EL (cell line): ENCODE measurements around the gene ZC2HC1C.

ENCODE experiments used
- DNase-seq: peaks from one replicate; pipeline ENCODE4 v3.0.0-alpha.2; 2016

ZC2HC1C gene, protein sequence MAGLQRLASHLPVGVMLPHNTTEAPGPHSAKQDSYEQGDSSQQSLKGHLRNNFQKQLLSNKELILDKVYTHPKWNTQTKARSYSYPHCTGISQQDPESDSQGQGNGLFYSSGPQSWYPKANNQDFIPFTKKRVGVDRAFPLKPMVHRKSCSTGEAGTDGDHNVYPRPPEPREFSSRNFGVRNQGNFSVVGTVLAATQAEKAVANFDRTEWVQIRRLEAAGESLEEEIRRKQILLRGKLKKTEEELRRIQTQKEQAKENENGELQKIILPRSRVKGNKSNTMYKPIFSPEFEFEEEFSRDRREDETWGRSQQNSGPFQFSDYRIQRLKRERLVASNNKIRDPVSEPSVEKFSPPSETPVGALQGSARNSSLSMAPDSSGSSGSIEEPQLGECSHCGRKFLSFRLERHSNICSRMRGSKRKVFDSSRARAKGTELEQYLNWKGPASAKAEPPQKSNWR

DNA sequence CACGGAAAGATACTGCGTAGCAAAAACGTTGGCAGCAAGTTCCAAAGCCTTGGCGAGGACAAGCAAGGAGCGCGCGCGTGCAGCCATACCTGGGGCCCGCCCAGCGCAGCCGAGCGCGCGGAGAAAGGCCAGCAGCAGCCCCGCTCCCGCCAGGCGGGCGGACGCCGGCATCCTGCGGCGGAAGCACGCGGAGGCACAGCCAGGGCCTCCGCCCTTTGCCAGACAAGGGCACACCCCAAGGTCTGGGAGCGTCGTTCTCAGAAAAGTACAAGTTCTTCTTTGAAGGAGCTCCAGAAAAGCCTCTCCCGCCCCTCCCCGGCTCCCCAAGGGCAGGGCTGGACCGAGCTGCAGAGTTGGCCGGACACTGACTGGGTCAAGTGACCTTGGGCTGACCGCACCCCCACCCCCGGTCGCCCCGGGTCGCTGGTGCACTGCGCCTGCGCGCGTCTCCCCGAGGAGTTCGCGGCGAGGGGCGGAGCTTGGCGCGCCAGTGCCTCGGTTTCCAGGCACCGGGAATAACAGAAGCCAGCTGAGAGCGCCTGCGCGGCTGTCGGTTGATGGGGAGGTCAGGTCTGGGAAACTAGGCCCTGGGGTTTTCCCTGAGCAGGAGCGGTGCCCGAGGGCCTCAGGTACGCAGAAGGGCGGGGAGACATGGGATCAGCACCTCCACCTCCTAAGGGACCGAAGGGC is at the start of gene ZC2HC1C:
Gene ZC2HC1C, plus strand, starts transcription at position 521 of the 690 bp plus-strand sequence. CDS start 933 bp downstream, outside the sequence.
- peak; percentile 79 for DNase-seq

DNA sequence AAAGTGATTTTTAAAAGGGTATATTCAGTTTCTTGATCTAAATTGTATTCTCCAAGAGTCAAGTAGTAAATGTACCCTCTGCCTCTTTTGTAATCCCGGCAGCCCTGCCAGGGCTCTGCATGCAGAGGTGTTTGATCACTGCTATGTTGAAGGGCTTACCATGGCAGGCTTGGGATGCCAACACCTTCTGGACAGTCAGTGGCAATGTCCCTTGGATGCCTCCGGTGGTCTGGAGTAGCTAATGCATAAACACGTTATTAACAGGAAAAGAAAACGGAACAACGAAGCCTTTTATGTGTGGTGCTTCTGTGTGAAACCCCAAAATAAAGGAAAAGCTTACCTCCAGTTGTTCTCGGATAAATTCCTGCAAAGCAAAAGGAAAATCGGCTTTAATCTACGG is 46.8 kb upstream of the ZC2HC1C start:
- peak; percentile 26 for DNase-seq

DNA sequence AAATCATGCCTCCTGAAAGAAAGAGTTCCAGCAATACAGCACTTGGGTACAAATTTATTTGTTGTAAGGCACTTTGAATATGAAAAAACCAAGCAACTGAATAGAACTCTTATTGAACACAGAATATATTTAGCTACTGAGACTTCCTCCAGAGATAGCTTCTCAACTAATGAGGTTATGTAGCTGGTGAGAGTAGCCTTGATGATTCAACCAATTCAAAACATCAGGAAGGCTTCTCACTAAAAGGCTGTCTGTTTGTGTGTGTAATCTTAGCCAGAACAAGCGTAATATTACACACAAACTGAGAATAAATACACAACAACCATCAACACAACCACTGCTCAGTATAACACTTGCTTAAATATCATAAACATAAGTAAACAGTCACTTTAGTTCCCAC is 46.3 kb upstream of the ZC2HC1C start:
- DNase-seq = no peak

DNA sequence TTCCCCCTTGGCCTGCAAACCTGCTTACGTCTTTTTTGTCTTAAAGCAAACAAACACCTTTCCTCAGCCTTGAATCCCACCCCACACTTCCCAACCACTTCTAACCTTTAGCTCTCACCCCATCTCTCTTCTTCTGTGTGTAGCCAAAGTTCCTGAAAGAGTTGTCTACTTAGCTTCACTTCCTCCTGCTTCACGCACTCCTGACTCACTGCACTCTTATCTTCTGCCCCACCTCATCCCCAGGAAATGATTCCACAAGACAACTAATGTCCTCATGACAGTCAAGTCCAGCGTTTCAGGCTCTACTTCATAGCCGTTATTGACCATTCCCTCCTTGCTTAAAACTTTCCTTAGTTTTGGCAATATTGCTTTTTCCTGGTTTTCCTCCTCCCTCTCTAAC is 44.4 kb upstream of the ZC2HC1C start:
- peak; percentile 35 for DNase-seq

DNA sequence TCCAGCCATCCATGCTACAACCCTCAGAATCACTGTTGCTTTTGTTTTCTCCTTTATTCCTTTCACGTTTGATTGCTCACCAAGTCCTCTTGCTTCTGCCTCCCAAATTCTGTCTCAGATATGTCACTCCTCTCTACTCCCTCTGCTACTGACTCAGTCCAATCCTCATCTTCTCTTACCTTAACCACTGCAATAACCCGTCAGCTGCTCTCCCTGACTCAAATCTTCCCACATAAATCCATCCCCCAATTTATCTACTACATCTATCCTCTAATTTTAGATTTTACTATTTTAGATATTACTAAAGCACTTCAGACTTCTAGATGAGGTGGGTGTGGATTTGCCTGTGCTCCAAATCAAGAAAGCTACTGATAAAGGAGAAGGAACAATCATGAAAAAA is 43.6 kb upstream of the ZC2HC1C start:
- no peak for DNase-seq

DNA sequence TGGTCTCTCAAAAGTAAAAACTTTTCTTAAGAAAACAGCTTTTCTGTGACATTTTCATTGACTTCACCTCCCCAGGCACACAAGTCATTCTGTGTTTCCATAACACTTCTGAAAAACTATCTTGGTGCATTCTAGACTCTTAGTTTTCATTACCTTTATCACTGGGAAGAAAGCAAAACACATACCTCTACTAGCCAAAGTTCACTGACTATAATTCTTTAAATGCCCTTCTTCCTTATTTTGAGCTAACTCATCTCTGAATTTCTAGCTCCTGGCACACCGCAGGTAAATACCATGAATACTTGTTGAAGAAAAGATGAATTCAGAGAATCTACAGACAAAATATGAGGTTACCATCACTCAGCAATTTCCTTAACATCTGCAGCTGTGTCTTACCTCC is 39.3 kb upstream of the ZC2HC1C start:
- no peak for DNase-seq

DNA sequence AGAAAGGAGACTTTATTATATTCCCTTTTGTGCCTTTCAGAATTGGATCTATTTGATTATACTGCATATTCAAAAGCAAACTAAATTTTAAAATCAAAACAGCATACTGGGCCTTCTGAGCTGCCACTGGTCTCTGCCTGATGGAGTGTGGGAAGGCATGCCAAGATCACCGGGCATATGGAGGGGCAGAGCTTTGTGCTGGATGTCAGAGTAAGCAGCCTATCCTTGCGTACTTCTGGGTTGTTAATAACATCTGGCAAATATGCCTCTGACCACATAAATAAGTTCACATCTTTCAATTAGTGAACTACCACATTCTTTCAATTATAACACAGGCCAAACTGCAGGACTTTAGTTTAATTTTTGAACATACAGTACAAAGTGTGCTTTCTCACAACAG is 36.5 kb upstream of the ZC2HC1C start:
- no peak for DNase-seq

DNA sequence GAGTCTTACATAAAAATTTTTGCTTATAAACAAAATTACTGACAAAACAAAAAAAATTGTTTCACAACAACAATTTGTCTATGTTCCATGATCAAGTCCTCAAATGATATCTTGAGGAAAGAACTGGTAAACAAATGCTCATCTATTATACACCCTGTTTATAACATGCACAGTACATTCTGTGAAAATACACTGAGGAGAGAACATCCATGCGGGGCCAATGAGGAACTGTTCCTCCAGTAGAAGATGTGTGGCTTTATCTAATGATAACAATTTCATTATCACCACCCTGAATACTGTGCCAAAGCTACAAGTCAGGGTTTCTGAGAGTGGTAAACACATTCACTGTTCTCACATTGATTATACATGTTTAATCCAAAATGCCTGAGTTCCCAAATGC is 28.9 kb upstream of the ZC2HC1C start:
- DNase-seq = no peak

DNA sequence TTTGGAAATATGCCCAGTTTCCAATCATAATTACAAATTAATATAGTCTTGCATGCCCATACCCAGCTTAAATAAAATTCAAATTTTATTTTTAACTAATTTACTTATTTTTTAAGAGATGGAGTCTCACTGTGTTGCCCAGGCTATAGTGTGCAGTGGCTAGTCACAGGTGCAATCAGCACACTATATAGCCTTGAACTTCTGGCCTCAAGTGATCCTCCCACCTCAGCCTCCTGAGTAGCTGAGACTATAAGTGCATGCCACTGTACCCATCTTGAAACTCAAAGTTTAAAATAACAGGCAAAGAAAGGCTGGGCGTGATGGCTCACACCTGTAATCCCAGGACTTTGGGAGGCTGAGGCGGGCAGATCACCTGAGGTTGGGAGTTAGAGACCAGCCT is 28.5 kb upstream of the ZC2HC1C start:
- DNase-seq = no peak

DNA sequence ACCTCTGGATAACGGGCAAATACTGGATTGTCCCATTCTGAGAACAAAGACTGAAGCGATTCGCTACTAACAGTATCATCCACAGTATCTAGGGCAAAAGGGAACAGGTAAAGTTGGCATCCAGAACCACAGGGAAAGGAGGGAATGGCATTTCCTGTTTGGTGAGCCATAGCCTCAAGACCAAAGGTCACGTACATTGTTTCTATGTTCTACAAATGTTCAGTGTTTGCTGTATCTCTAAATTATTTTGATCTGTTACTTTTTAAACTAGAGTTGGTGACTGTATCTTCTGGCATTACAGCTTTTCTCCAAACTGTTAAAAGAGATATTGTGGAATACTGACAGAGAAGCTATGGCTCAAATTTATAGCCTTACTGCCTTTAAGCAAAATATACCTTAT is 27.8 kb upstream of the ZC2HC1C start:
- DNase-seq = no peak

DNA sequence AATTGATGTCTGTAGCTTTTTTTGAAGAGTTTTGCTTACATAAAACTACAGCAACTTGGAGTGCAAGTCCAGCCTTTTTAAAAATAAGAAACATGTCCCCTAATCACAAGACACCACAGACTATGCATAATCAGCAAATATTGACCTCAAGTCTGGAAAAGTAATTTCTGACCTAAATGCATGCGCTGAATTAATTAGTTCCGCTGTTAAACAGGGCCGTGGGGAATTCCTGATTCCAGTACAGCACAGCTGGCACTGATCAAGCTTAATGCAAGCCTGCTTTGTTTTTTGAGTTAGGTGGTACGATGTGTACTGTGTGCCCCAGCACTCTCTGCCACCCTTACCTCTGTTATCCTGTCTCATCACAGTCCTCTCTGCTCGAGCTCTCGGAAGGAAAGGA is 27.4 kb upstream of the ZC2HC1C start:
- peak; percentile 34 for DNase-seq

DNA sequence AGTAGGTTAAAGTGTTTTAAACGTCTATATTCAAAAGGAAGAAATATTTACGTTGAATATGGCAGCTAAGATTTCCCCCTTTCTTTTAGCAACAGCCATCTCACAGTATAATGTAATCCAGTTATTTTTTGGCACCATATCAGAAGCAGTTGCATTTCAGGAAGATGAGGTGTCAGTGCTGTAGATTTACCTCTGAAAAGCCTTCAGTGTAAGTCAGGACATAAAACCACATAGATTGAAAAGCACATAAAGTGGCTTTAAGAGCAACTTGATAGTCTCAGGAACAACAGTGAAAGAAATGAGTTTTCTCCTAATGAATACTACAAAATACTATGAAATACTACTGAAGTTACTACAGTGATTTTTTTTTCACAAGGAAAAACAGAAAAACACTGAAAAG is 25.1 kb upstream of the ZC2HC1C start:
- peak; percentile 69 for DNase-seq

DNA sequence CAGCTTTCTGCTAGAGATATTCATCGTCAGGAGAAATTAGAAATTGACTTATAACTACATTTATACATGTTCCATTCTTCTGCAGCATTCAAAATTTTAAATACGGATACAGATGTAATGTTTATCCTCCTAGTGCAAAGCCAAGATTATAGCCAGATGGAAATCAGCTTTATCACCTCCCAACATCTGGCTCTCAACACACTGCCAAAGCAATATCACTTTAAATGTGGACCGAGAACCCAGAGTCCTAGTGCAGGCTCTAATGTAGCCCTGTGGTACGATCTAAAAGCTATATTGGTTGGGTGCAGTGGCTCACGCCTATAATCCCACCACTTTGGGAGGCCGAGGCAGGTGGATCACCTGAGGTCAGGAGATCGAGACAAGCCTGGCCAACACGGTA is 24.7 kb upstream of the ZC2HC1C start:
- DNase-seq = no peak

DNA sequence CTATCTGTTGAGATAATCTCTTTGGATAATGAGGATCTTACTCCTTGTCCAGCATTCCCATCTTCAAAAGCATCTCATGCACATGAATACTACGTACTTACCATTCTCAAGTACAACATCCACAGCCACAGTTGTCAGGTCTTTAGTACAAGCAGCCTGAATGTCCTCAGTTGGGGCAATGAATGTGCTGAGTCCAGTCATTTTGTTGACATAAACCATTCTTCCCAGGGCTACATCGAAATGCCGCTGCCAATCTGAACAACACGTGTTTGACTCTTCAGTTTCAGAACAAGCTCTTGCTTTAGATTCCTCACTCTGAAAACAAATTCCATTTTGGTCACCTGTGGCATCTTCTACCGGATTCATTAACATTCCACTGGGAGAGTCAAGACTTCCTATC is 23.2 kb upstream of the ZC2HC1C start:
- no peak for DNase-seq

DNA sequence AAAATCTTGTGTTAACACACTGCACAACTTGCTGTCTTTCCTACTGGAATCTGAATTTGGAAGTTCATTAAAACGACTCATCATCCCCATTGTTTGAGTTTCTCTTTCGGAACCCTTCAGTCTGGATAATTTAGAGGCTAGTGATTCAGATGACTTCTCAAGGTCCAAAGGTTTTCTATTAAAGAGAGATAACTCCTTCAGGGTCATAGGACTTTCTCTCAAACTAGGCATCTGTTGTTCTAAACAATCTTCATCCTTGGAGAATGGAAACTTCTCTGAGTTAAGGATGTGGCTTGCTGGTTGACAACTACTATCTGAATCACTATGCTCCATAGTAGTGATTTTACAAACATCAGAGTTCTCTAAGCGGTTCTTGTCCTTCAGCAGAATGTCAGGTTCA is 22.5 kb upstream of the ZC2HC1C start:
- DNase-seq = peak; percentile 48

DNA sequence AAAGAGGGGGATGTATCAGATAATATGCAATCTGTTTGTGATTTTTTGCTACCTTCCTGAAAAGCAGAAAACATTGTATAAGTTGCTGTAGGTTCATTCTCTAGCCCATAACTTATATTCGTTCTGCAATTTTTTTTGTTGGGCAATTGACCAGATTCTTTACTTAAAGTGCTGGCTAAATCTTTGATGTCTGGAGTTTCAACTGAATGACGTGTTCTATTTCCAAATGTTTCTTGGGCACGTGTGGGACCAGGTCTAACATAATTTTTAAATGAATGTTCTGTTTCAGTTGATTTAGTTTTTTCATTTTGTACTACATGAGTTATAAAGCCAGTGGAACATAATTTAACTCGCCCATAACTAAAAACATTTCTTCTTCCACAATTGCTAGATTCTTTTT is 21.9 kb upstream of the ZC2HC1C start:
- no peak for DNase-seq

DNA sequence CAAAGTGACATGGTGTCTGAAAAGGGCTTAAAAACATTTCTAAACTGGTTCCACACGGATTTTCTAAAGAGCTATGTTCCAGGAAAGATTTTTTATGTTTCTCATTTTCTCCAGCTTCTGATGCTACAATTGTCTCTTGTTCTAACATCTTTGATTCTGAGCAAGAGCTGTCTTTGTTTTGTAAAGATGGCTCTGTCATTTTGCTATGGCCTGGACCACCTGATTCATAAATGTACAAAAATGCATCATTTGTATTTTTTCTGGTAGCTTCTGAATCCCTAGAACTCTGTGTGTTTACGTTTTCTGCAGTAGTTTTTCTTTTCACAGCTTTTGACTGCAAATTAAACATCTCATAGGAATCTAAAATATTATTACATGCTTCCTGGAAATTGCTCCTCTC is 21.3 kb upstream of the ZC2HC1C start:
- no peak for DNase-seq

DNA sequence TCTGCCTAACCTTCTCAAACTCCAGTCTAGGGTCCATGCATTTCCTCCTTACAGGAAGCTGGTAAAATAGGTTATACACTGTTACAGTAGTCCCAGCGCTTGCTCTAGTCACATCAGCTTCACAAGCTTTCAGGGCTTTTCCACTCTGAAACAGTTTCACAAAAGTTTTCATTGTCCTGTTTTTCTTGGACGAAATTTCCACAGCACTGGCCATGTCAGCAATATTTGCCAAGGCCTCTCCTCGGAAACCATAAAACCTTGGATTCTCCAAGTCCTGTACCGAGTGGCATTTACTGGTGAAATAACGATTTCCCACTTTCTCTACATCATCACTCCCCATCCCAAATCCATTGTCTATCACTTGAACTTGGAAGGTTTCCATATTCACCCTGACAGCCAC is 20.3 kb upstream of the ZC2HC1C start:
- DNase-seq = no peak

DNA sequence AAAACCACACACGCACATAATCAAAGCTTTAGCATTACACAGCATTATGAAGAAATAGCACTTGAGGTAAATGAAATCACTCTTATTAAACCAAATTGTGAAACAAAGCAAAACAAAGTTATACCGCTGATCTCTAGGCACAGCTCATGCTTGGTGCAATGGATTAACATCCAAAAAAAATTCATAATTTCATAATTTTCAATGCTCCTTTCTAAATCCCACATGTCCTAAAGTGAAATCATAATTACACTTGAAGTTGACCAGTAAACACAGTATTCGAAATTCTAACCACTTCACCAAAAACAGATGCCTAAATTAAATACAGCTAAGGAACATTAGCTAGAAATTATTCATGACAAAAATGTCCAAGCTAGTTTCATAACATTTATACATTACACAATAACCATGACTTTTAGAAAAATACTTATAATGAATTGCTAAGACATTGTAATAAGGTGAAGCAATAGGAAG is 19.7 kb upstream of the ZC2HC1C start:
- no peak for DNase-seq

DNA sequence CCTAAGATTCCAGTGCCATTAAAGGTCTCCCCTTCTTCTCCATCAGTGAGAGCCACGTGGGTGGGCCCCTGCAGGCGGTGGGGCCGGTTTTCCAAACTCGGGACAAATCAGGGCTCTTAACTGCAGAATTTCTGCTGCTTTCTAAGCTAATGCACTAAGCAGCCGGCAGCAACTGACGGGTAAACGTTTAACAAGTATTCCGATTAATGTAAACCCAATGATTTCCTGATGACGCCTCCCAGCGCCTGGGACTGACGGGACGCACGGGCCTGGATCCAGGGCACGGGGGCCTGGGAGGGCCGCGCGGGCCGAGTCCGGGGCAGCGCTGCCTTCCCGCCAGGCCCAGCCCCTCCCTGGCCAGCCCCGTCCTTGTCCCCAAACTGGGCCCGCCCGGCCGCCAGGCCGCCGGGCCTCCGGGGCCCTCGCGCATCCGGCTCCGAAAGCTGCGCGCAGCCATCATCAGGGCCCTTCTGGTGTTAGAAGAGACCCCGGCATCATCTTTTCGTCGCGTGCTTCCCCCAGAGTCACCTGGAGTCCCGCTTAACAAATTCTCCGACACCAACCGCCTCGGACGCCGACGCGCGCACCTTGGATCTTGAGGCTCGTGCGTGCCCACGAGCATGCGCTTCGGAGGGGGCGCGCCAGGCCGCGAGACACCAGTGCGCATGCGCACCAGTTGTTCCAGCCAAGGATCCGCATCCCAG is 18.4 kb upstream of the ZC2HC1C start, which contains the start of gene MLH3:
Gene MLH3, minus strand, starts transcription at position 616 of the 704 bp plus-strand sequence. CDS start 1,812 bp downstream, outside the sequence.
- peak; percentile 79 for DNase-seq

DNA sequence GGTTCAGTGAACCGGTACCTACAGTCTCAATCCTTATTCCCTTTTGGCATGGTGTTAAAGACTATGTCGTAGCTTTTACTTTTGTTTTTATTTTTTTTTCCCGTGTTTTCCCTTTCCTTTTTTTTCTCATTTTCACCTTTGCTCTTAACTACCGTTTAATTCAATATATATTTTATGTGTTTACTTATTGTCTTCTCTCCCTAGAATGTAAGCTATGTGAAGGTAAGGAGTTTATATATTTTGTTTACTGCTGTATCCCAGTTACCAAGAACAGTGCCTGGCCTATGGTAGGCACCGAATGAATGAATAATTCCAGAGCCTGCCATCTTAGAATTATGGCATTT is 17.9 kb upstream of the ZC2HC1C start:
- DNase-seq = no peak

DNA sequence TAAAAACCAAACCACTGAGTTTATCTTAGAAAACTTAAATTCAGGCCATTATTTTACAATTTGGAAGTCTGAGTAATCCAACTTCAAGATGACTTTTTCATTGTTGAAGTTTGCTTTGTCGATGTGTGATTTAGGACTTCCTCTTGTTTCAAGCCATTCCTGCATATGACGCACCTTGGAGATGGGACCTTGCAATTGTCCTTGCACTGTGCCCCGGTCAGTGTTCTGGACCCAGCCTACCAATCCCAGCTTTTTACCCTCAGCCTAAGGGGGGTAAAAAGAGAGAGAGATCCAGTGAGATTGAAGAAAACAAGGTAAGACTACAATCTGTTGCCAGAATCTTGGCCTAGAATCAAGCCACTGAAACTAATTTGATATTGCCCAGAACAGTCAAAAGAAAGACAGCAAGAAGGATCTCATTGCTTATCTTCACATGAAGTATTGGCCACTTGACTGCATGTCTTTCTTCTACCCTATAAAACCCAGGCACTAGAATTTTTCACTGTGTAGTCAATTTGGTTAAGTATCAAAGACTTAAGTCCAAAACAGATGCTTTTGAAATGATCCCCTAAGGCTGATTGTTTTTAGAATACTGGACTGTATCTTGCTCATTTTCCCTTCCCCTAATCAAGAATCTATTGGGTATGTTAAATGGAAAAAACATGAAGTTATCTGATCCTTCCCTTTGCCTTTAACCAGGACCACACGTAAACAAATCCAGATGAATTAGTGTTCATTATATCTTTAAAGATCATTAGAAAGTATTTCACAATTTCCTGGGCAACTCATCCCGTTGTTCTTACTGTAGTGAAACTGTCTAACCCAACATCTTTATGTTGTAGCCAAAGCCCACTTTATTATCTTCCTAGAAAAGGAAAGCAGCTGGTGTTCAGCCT is 15.8 kb upstream of the ZC2HC1C start:
- peak; percentile 35 for DNase-seq

DNA sequence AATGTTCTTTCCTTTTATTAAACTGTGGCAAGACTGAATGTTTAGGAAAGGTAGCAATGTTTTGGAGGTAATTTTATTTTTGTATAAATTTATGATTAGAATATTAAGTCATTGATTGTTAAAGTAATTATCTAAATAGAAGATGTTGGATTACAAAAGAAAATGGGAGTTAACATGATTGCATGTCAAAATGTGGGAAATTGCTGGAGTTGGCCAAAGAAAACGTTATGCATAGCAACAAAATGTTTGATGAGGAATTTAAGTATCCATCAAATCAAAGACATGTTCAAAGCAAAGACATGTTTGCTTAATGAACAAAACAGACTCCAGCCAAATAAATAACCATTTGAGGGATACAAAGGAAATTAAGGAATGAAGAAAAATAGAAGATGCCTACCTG is 15.0 kb upstream of the ZC2HC1C start:
- no peak for DNase-seq
